Vagina (tissue), 2 donors: ENCODE results near the gene KRT86.

ENCODE experiments used
- POLR2A ChIP-seq, 2 donors: fragments of 450-650 bp; IDR thresholded peaks; one replicate each; pipeline ENCODE4 v1.6.1; 2017; ENCODE audit warnings: antibody characterized with exemption in 2 of 2, mild to moderate bottlenecking in 2 of 2, moderate library complexity in 2 of 2
- TF ChIP-seq, protein P1 (sequence below), 3 experiments: fragments of 450-650 bp in 2 of 3; fragments of 200-600 bp in 1 of 3; sonication (generic) in 1 of 3; IDR thresholded peaks; one replicate each; pipeline ENCODE4 v1.5.1; 2017 to 2019; ENCODE audit warnings: antibody characterized with exemption in 3 of 3, mild to moderate bottlenecking in 2 of 3, moderate library complexity in 2 of 3

DNA sequence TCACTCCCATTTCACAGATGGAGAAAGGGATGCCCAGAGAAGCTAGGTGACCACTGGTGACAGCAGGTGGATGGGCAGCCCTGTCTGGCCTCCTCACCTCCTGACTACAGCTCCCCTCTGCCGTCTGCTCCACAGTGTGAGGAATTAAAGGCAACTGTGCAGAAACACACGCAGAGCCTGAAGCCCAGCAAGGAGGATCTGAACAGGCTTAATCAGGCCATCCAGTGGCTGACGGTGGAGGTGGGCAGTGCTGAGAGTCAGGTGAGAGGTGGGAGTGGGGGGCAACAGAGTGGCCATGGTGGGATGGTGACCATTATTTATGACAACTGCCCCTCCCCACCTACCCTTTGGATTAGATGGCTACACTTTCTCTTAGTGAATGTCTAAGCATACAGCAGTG is 1.2 kb downstream of the KRT86 start:
- TF ChIP-seq, protein P1, sequence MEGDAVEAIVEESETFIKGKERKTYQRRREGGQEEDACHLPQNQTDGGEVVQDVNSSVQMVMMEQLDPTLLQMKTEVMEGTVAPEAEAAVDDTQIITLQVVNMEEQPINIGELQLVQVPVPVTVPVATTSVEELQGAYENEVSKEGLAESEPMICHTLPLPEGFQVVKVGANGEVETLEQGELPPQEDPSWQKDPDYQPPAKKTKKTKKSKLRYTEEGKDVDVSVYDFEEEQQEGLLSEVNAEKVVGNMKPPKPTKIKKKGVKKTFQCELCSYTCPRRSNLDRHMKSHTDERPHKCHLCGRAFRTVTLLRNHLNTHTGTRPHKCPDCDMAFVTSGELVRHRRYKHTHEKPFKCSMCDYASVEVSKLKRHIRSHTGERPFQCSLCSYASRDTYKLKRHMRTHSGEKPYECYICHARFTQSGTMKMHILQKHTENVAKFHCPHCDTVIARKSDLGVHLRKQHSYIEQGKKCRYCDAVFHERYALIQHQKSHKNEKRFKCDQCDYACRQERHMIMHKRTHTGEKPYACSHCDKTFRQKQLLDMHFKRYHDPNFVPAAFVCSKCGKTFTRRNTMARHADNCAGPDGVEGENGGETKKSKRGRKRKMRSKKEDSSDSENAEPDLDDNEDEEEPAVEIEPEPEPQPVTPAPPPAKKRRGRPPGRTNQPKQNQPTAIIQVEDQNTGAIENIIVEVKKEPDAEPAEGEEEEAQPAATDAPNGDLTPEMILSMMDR (IDR thresholded peaks at IDR 0.05): no peak
- TF ChIP-seq POLR2A (IDR thresholded peaks at IDR 0.05): no peak
